ENCODE data around the gene STAM.

STAM gene

DNA sequence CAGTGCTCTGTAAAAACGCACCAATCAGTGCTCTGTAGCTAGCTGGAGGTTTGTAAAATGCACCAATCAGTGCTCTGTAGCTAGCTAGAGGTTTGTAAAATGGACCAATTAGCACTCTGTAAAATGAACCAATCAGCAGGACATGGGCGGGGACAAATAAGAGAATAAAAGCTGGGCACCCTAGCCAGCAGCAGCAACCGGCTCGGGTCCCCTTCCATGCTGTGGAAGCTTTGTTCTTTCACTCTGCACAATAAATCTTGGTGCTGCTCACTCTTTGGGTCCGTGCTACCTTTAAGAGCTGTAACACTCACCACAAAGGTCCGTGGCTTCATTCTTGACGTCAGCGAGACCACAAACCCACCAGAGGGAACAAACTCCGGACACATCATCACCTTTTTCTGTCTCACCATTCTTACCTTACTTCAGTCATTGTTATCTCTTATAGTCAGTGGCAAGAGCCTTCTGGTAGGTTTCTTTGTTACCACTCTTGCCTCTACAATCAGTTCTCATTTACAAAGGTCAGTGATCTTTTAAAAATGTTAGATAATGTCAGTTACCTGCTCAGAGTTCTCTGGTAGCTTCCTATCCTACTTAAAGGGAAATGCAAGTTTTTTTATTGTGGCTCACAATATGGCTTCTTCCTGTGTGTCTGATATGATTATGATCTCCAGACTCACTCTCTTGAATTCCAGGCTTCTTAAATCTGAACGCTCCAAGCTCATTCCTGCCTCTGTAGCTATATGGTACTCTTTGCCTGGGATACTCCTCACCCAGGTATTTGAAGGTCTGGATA is 4.5 kb downstream of the STAM start:
- DNase-seq, result no peak

DNA sequence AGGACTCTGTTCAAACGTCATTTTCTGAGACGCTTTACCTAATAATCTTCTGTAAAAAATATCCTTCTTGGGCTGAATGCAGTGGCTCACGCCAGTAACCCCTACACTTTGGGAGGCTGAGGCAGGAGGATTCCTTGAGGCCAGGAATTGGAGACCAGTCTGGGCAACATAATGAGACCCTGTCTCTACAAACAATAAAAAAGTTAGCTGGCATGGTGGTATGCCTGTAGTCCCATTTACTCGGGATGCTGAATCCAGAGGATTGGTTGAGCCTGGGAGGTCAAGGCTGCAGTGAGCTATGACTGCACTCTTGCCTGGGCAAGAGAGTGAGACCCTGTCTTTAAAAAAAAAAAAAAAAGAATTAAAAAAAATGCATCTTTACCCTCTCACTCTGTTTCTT is 5.1 kb downstream of the STAM start:
- no peak for DNase-seq

DNA sequence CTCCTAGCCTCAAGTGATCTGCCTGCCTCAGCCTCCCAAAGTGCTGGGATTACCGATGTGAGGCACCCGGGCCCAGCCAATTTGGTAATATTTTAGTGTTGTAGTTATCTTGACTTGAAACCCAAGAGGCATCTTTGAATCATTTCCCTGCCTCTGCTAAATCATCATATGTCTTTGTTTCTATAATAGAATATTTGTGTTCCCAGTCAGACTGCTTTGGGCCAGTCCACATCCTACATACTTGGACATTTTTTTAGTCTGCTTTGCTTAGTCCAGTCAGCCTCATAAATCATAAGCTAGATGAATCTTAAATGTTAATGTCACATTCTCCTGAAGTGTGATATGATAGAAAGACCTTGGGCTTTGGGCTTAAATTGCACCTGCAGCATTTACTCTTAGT is 5.9 kb downstream of the STAM start:
- no peak for DNase-seq

DNA sequence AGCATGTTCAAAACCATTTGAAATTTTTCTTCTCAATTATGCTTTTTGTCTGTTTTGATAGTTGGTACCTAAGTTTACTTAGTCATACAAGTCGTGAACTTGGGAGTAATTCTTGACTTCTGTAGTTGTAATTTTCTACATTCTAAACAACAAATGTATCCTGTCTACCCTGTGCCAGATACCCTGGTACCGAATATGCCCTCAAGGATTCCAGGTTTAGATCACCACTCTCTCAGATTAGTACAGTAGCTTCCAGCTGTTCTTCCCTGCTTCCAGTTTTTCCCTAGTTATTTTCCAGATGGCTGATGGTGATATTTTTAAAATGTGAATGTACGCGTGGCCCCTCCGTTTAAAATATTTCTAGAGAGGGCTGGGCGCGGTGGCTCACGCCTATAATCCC is 6.5 kb downstream of the STAM start:
- DNase-seq, result no peak

DNA sequence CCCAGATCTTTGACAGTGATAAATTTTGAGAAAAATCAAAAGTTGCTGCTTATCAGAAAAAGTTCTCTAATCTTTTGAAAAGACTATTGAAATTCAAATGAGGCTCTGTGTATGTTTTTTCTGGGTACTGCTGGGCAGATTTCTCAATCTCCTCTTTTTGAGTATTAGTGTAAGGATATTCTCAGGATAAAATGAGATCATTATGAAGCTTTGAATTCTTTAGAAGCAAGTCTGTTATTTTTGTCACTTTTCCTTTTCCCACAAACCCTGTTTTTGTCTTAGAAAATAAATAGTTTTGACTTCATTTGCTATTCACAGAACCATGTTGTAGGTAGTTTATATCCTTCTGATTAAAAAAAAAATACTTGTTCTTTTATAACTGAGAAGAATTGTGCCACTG is 7.9 kb downstream of the STAM start:
- no peak for DNase-seq

DNA sequence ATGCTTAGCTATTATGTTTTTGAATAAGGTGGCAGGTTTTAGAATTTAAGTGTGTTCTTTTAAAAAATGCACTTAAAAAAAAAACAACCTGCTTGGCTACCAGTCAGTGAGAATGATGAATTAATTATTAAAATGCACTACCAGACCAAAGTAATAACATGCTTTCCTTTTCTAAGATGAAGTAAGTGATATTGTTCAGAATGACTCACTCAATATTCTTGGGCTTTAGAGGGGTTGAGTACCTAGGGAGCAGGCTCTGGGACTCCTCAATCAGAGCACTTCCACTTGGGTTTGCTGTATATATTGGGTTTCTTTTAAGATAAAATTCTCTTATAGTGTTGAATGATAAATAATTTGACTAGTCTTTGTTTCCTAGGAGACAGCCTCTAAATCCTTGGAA is 8.6 kb downstream of the STAM start:
- DNase-seq, result no peak

DNA sequence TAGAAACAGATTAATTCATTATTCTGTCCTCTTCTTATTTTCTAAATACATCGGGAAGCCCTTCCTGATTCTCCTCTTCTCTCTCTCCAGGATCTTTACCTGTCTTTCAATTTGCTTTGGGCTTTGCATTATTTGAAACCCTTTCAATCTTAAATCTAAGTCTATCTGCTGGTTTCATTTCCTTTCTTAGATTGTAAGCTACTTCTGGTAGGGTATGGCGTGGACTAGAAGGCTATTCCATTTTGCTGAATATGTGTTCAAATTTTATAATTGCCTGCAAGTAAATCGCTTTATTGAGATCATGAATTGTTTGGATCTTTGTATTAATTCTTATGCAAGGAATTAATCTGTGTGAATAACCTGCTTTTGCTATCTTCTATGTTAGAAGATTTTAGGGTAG is 11.1 kb downstream of the STAM start:
- no peak for DNase-seq

DNA sequence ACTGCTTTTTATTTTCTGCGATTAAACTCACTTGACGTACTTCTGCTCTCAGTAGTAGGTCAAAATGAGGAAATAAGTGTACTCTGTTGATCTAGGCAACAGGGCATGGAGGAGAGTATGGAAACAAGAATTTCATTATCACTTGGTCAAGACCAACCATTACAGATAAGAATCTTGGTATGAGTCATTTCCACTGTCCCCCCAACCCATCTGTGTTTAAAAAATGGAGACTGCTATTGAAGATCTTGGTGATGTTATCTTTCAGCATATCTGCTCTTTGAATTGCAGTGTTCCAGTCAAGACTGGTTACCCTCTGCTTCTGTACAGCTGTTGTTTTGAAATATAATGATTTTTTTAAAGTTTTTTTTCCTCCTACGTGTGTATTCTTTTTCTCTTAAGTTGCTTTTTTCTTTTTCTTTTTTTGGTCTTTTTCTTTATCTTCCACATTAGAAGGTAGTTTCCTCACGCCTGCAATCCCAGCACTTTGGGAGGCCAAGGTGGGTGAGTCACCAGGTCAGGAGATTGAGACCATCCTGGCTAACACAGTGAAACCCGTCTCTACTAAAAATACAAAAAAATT is 11.7 kb downstream of the STAM start:
- no peak for DNase-seq

DNA sequence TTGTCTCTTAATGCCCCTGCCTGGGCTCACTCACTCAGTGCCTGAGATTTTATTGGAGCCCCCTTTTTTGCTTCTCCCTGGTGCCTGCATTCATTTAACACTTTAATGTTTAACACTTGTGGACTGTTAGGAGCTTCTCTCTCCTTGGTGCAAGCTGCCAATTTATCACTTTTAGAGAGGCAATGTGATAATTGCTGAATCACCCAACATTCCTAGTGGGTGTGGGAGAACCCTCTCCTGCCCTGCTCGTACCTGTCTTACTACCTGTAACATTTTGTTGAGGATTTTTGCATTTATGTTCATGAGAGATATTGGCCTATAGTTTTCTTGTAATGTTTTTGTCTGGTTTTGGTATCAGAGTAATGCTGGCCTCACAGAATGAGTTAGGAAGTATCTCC is 13.2 kb downstream of the STAM start:
- DNase-seq, result no peak

DNA sequence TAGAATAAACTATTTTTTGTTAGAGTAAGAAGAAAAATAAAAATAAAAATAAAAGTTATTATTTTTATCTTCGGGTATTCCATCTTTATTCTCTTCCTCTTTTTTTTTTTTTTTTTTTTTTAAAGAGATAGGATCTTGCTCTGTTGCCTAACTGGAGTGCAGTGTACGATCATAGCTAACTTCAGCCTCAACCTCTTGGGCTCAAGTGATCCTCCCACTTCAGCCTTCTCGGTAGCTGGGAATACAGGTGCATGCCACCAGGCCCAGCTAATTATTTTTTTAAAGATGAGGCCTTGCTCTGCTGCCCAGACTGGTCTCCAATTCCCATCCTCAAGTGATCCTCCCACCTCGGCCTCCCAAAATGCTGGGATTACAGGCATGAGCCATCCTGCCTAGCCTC is 15.4 kb downstream of the STAM start:
- DNase-seq, result no peak

DNA sequence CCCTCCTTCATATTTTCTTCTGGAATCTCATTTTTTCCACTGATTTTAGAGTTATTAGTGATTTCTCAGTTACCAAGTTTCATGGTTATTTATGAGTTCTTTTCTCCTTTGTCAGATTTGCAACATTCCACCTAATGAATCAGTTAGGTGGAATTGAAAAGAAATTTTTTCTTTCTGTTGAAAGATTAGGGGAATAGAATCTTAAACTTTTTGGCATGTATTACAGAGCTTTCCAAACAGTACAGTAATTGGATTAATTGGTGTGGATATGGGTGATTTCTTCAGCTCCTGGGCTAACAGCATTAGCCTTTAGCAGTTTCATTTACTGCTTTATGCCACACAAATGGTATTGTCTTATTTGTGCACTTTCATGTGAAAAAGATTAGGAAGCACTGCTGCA is 17.0 kb downstream of the STAM start:
- no peak for DNase-seq

DNA sequence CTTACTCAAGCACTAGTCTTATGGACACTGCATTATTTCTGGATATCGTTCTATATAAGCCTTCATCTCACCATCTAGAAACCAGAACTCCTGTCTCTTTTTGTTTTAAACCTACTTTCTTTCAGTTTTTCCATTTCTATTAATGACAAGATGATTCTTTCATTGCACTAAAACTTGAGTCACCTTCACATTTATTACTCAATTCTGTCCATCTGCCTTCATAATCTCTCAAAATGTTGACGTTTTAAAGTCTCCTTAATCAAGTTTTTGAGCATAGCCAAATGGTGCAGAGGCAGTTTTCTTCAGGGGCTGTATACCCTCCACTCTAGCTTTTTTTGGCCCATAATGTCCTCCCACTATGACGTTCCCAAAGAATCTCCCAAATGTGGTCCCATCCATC is 17.6 kb downstream of the STAM start:
- no peak for DNase-seq

DNA sequence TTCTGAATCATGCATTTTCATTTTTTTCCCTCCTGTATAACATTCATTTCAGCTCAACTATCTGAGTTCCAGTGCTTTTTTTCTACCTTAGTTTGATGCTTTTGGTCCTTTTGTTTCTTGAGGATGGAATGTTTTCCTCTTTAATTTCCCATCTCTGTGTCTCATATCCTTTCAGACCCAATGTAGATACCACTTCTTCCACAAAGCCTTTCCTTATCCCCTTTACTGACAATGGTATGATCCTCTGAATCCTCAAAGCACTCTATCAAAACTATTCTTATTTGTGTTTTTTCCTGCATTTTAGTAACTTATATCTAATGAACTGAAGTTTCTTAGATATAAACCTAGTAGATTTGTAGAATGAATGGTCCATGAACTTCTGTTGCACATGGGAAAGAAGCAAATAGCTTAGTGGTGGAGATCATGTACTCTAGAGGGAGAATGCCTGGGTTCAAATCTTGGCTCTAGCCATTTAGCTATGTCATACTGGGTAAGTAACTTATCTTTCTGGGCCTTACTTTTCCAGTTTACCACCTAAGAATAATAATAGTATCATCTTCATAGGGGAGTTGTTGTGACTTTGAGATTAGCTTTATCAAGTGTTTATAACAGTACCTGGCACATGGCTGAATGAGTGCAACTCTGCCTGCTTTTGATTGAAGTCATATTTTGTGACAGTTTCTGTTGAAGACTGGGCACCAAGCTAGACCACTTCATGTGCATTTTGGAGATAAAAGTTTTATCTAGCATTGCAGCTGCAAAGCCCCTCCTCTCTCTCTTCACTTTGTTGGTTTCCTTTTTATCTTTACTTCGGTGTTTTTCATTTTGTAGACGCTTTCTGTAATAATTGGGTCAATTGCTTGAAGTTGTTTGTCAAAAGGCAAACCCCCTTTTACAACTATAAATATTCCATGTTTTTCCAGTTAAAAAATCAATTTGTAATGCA is 18.5 kb downstream of the STAM start:
- DNase-seq, result no peak

DNA sequence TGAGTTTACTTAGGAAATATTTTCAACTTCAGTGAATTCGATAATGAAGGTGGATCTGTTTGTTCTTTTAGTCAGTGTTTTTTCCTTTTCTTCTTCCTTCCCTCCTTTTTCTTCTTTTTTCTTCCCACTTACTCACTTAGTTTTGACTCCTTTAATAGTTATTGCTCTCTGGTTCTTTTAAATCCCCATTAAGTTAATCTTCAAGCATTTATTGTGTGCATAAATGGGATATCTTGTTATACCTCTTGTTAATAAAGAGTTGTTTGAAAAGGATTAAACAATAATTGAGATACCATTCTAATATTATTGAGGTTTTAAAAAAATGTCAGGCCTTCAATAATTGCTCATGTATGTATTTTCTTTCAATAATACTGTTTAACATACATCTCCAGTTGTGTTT is 19.5 kb downstream of the STAM start:
- no peak for DNase-seq

DNA sequence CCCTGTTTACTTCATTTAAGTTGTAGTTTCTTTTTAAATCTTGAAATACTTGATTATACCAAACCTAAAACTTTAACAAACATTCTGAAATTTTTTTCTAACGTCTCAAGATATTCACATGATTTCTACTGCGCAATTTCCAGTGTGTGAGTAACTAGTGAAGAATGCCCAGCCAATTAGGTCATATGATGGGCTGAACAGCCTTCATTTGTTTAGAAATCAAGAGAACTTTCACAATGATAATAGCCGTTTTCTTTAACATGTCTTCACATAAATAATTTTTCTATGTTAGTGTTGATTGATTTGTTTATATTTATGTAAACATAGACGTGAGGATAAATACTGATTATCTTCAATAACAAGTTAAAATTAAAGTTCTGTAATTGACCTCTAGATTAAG is 21.8 kb downstream of the STAM start:
- DNase-seq, result no peak

DNA sequence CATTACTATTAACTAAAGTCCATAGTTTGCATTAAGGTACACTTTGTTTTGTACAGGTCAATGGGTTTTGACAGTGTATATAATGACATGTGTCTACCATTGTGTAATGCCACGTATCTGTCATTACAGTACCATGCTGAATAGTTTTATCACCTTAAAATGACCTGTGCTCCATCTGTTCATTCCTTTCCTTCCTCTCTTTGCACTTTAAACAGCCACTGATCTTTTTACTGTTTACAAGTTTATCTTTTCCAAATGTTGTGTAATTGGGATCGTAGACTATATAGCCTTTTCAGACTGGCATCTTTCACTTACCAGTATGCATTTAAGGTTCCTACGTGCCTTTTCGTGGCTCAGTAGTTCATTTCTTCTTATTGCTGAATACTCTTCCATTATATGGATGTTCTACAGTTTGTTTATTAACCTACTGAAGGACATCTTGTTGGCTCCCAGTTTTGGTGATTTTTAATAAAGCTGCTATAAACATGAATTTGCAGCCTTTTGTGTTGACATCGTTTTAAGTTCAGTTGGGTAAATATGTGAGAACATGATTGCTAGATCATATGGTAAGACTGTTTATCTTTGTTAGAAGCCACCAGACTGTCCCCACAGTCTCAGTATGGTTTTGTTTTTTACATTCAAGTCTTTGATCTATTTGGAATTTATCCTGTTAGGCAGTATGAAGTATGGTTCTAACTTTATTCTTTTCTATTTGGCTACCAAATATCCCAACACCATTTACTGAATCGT is 24.7 kb downstream of the STAM start:
- no peak for DNase-seq

DNA sequence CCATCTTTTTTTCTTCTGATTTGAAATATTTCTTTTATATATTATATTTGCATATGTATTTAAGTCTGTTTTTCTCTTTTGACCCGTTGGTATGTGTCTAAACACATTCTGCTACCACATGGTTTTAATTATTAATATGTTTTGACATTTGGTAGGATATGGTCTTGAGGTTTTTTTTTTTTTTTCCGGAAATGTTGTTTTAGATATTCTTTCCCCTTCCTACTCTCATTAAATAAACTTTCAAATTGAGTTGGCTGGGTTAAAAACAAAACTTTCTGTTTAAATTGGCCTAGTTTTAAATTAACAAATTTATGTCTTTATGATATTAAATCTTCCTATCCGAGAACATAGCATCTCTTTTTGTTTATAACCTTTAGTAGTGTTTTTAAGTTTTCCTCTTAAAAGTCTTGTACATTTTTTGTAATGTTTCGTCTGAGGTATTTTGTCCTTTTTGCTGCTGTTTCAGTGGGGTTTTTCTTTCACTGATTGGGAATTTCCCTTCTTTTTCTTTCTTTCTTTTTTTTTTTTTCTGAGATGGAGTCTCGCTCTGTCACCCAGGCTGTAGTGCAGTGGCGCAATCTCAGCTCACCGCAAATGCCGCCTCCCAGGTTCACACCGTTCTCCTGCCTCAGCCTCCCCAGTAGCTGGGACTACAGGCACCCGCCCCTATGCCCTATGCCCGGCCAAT is 25.4 kb downstream of the STAM start:
- no peak for DNase-seq

DNA sequence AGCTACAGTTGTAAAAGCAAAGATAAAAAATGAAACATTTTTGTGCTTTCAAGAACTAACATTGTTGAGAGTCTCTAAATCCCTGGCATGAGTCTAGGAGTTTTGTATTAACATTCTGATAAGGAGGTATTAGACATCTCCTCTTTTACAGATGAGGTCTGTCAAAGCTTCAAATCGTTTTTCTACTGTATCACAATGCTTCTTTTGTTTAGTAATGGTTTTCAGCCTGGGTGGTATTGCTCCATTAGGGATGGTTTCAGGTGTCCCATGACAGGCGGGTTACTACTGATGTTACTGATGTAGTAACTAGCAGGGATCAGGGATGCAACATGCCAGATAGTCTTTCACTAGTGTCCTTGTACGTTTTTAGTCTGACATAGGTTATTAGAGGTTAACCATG is 27.4 kb downstream of the STAM start:
- no peak for DNase-seq

DNA sequence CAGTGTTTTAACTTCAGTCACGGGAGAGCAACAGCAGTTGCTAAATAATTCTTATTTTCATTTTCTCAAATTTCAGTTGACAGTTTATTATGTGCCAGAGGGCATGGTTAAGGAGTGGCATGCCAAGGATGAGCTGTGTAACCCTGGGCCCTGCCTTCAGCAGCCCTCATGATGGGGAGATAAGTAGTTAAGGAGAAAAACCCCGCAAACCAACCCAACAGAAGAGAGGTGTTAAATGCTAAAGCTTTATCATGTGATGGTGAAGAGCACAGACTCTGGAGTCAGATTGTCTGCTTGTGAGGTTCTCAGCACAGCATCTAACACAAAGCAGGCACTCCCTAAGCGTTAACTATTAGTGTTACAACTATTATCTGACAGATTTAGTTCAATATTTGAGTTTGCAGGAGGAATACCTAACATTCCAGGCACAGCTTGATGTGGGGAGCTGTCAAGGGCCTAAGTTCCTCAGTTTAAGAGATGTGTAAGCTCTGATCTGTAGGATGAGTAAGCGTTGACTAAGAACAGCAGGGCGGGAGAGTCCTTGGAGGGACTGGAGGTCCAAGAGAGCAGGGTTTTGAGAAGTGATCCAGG is 29.6 kb downstream of the STAM start:
- no peak for DNase-seq

DNA sequence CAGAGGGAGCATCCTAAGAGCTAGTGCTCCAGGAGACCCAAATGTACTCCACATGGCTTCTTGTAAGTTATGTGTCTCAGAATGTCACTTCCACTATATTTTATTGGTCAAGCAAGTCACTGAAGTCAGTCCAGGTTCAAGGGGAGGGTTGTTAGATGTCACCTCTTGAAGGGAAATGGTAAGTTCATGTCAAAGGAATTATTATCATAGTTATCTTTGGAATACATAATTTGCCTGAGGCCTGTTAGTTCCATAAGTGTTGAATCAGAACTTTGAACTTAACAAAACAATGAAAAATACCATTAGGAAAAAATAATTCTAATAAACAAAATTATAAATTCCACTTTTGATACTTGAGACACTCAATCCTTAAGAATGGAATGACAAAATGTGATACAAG is 30.6 kb downstream of the STAM start:
- no peak for DNase-seq

DNA sequence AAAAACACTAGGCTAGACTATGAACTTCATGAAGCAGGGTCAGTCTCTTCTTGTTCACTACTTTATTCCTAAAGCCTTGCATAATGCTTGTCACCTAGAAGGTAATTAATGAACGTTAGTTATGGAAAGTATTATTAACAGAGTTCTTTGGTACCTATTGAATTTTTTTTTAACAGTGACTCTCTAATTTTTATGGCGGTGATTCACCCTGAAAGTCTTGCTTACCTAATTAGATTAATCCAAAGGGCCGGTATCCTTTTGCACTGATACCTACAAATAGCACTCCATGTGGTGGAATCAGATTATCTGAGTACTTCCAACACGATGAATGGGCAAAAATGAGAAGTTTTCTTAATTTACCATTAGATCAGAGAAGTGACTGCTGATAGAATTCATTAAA is 31.7 kb downstream of the STAM start:
- no peak for DNase-seq

DNA sequence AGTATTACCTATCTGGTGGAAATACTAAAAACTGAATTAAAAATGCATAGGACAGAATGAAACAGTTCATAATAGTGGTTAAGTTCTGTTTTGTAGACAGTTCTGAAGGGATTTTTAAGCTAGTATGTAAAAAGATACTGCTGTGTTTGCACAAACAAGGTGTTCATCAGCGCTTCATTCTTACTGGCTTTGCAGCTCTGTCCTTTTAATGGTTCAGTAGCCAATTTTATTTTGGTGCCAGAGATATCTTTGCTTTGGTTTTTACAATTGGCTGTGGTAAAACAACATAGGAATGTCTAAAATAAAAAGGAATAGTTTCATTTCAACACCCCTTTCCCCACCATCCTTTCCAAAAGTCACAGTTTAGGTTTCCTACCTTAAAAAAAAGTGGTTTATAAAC is 33.0 kb downstream of the STAM start:
- no peak for DNase-seq

Measured in NCI-H2107 (cell line).